SU-DHL-6 (cell line): ENCODE data around the gene GUCY1A2.

ENCODE experiments used
- H2AFZ ChIP-seq: fragments of 200-600 bp; sonication (generic); 2 replicates; pipeline ENCODE4 v1.6.1; 2014; ENCODE audit warnings: low read depth, mild to moderate bottlenecking, moderate library complexity, mixed read lengths, antibody characterized with exemption, low read length; ENCODE audit not compliant: severe bottlenecking
- H3F3A ChIP-seq: fragments of 200-600 bp; shearing (Covaris generic); 2 replicates; pipeline ENCODE4 v1.6.0; 2016; ENCODE audit warnings: antibody characterized with exemption, mild to moderate bottlenecking; ENCODE audit not compliant: insufficient read depth
- H3K27ac ChIP-seq: fragments of 200-600 bp; sonication (generic); 2 replicates; pipeline ENCODE4 v1.5.1; 2016; ENCODE audit warnings: low read depth, mild to moderate bottlenecking, low read length, moderate library complexity, mixed read lengths
- H3K27me3 ChIP-seq: fragments of 200-600 bp; sonication (generic), shearing (Covaris generic); 2 replicates; pipeline ENCODE4 v1.6.0; 2014; ENCODE audit warnings: mild to moderate bottlenecking, low read length
- H3K36me3 ChIP-seq: fragments of 200-600 bp; sonication (generic); 2 replicates; pipeline ENCODE4 v1.6.1; 2014; ENCODE audit warnings: mild to moderate bottlenecking, low read length, mixed read lengths
- H3K4me2 ChIP-seq: fragments of 300-600, 200-600 bp; shearing (Covaris generic), sonication (generic); 2 replicates; pipeline ENCODE4 v1.6.0; 2014; ENCODE audit warnings: low read length, low read depth, mild to moderate bottlenecking; ENCODE audit not compliant: poor library complexity, severe bottlenecking
- H3K4me3 ChIP-seq: fragments of 200-600 bp; sonication (generic); 2 replicates; pipeline ENCODE4 v1.5.1; 2014; ENCODE audit warnings: antibody characterized with exemption, low read length, mild to moderate bottlenecking, mixed read lengths; ENCODE audit not compliant: insufficient read depth, poor library complexity, severe bottlenecking
- H3K79me2 ChIP-seq: fragments of 200-600 bp; sonication (generic); 2 replicates; pipeline ENCODE4 v1.6.1; 2014; ENCODE audit warnings: mild to moderate bottlenecking, low read length, moderate library complexity; ENCODE audit not compliant: insufficient read depth
- H3K9ac ChIP-seq: fragments of 200-600 bp; sonication (generic); 2 replicates; pipeline ENCODE4 v1.7.0; 2014; ENCODE audit warnings: mild to moderate bottlenecking, low read length
- H3K9me2 ChIP-seq: fragments of 200-600 bp; sonication (generic); replicated peaks from 2 replicates; pipeline ENCODE4 v1.6.1; 2014; ENCODE audit warnings: low read length; ENCODE audit not compliant: insufficient read depth
- H3K9me3 ChIP-seq: fragments of 200-600 bp; sonication (generic); 2 replicates; pipeline ENCODE4 v1.6.1; 2014; ENCODE audit warnings: low read length, mixed read lengths; ENCODE audit not compliant: insufficient read depth
- H4K20me1 ChIP-seq: fragments of 200-600 bp; sonication (generic); 2 replicates; pipeline ENCODE4 v1.6.1; 2014; ENCODE audit warnings: low read depth, mild to moderate bottlenecking, antibody characterized with exemption, low read length, moderate library complexity, mixed read lengths
- EZH2phosphoT487 ChIP-seq: fragments of 200-600 bp; sonication (generic), shearing (Covaris generic); conservative IDR thresholded peaks from 2 replicates; pipeline ENCODE4 v1.6.1; 2018; ENCODE audit warnings: mild to moderate bottlenecking, antibody characterized with exemption, low read length, moderate library complexity, mixed read lengths
- TF ChIP-seq, protein P1 (sequence below): fragments of 200-600 bp; sonication (generic); IDR thresholded peaks from one replicate; pipeline ENCODE4 v1.5.1; 2017; ENCODE audit warnings: antibody characterized with exemption, mild to moderate bottlenecking, low read length, moderate library complexity; ENCODE audit not compliant: insufficient read depth, poor library complexity, severe bottlenecking

Gene GUCY1A2

DNA sequence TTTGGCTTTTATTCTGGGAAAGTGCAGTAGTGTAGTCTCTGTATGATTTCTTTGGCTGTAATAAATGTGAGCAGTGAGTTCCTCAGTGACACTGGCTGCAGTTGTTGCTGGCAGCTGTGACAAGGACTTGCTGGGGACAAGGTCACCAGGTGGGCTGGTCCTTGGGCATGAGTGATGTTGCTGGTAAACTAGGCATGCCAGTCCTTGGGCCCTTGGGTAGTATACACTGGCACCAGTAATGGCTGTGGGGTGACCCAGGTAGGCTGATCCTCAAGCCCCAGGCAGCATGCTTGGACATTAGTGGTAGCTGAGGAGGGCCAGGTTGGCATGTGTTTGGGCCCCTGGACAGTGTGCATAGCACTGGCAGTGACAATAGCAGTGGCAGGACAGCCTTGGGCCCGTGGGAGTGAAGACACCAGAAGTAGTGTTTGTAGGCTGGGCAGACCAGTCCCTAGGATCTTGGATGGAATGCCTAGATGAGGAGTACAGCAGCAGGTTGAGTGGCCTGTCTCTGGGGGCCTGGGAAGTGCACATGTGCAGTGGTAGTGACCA lies 164.3 kb downstream of the GUCY1A2 start:
- Histone ChIP-seq H3K4me2 (no peak overlapping the region), H3K4me3 (no peak overlapping the region), H3K9me2 (no peaks in the 10 kb centered on the region), H3K27ac (no peak overlapping the region), H3K27me3 (no peaks in the 10 kb centered on the region), H3K36me3 (no peaks in the 10 kb centered on the region), H3K9me3 (no peaks in the 10 kb centered on the region), H2AFZ (no peak overlapping the region), H3K79me2 (no peaks in the 10 kb centered on the region), H3F3A (no peaks in the 10 kb centered on the region), H3K9ac (no peak overlapping the region), H4K20me1 (no peaks in the 10 kb centered on the region)
- TF ChIP-seq, protein P1, sequence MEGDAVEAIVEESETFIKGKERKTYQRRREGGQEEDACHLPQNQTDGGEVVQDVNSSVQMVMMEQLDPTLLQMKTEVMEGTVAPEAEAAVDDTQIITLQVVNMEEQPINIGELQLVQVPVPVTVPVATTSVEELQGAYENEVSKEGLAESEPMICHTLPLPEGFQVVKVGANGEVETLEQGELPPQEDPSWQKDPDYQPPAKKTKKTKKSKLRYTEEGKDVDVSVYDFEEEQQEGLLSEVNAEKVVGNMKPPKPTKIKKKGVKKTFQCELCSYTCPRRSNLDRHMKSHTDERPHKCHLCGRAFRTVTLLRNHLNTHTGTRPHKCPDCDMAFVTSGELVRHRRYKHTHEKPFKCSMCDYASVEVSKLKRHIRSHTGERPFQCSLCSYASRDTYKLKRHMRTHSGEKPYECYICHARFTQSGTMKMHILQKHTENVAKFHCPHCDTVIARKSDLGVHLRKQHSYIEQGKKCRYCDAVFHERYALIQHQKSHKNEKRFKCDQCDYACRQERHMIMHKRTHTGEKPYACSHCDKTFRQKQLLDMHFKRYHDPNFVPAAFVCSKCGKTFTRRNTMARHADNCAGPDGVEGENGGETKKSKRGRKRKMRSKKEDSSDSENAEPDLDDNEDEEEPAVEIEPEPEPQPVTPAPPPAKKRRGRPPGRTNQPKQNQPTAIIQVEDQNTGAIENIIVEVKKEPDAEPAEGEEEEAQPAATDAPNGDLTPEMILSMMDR, result no peak
- no peak for TF ChIP-seq EZH2phosphoT487

DNA sequence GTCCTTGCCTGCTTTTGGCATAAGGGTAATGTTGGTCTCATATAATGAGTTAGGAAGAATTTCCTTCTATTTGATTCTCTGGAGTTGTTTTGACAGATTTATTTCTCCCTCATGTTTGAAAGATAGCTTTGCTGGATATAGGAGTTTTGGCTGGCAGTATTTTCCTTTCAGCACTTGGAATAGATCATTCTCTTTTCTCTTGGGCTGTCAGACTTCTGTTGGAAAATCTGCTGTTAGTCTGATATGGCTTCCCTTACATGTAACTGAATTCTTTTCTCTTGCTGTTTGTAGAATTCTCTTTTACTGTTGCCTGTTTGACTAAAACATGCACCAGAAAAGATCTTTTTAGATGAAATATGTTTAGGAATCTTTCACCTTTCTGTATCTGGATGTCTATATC lies 165.5 kb downstream of the GUCY1A2 start:
- Histone ChIP-seq H3K9me3 (no peaks in the 10 kb centered on the region), H4K20me1 (no peaks in the 10 kb centered on the region), H3K27ac (no peak overlapping the region), H3K27me3 (no peaks in the 10 kb centered on the region), H3K9me2 (no peaks in the 10 kb centered on the region), H3K4me2 (no peak overlapping the region), H3K9ac (no peak overlapping the region), H2AFZ (no peak overlapping the region), H3F3A (no peaks in the 10 kb centered on the region), H3K79me2 (no peaks in the 10 kb centered on the region), H3K4me3 (no peak overlapping the region), H3K36me3 (no peaks in the 10 kb centered on the region)
- TF ChIP-seq, protein P1, result no peak
- TF ChIP-seq EZH2phosphoT487, result no peak

DNA sequence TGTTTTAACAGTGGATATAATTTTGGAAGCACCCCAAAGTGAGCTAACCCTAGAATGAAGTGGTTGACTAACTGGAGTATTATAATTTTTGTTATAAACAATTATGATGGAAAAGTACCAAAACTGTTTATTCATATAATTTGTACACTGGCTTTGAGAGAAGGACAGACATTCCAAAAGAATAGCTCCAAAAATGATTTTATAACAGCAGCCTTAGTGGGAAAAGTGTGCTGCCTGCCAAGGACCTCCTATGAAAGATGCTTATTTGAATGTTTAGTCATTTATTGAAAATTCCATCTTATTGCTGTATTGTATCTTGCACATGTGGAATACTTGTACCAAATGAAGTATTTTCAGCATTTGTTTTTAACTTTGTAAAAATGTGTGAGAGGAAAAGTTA lies 169.8 kb downstream of the GUCY1A2 start:
- no peaks in the 10 kb centered on the region for H4K20me1 ChIP-seq
- no peaks in the 10 kb centered on the region for H3K27me3 ChIP-seq
- H2AFZ ChIP-seq, result no peak overlapping the region
- H3K27ac ChIP-seq, result no peak overlapping the region
- no peaks in the 10 kb centered on the region for H3K9me3 ChIP-seq
- H3F3A ChIP-seq, result no peaks in the 10 kb centered on the region
- no peaks in the 10 kb centered on the region for H3K9me2 ChIP-seq
- H3K9ac ChIP-seq, result no peak overlapping the region
- no peak for TF ChIP-seq EZH2phosphoT487
- TF ChIP-seq, protein P1, result no peak
- H3K79me2 ChIP-seq, result no peaks in the 10 kb centered on the region
- H3K4me2 ChIP-seq, result no peak overlapping the region
- H3K4me3 ChIP-seq, result no peak overlapping the region
- no peaks in the 10 kb centered on the region for H3K36me3 ChIP-seq
